IMR-90 (cell line): ENCODE results near the gene UBE3A.

Experiments used
- CEBPB ChIP-seq: IDR thresholded peaks from 2 replicates; pipeline ENCODE4 v1.6.1; 2012; ENCODE audit warnings: low read depth, low read length, improper control_type of control experiment
- MAFK ChIP-seq: IDR thresholded peaks from 2 replicates; pipeline ENCODE4 v1.6.1; 2012; ENCODE audit warnings: low read depth, low read length, improper control_type of control experiment
- MXI1 ChIP-seq: IDR thresholded peaks from 2 replicates; pipeline ENCODE4 v1.6.1; 2012; ENCODE audit warnings: low read depth, mild to moderate bottlenecking, low read length, moderate library complexity, borderline replicate concordance
- NFE2L2 ChIP-seq: fragments of 150-350 bp; IDR thresholded peaks from 2 replicates; pipeline ENCODE4 v1.6.1; 2016; ENCODE audit warnings: low read depth, mild to moderate bottlenecking, low read length
- POLR2A ChIP-seq: IDR thresholded peaks from 2 replicates; pipeline ENCODE4 v1.6.1; 2012; ENCODE audit warnings: mild to moderate bottlenecking, low read depth, low read length
- RFX5 ChIP-seq: IDR thresholded peaks from 2 replicates; pipeline ENCODE4 v1.8.0; 2012; ENCODE audit warnings: low read depth, mild to moderate bottlenecking, low read length, moderate library complexity
- TF ChIP-seq, protein P1 (sequence below): conservative IDR thresholded peaks from 2 replicates; pipeline ENCODE4 v1.5.1; 2012; ENCODE audit warnings: mild to moderate bottlenecking, low read depth, low read length, improper control_type of control experiment

DNA sequence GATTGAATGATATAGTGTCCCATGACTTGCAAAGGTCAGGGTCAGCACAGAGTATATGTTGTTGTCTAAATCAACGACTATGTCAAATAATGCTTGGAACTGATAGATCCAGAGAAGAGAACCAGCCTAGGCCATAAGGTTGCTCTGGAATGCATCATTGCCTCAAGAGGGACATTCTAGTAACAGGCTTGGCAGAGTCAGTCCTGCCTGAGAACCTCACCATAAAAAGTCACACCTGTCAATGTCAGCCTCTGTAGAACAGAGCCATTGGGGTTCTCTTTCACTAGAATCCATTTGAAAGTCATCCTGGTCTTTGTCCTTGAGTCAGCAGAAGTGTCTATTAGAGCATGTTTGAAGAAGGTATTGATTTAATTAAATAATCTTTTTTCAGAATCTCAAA is 31.4 kb upstream of the UBE3A start:
- no peak for TF ChIP-seq MAFK
- TF ChIP-seq, protein P1, sequence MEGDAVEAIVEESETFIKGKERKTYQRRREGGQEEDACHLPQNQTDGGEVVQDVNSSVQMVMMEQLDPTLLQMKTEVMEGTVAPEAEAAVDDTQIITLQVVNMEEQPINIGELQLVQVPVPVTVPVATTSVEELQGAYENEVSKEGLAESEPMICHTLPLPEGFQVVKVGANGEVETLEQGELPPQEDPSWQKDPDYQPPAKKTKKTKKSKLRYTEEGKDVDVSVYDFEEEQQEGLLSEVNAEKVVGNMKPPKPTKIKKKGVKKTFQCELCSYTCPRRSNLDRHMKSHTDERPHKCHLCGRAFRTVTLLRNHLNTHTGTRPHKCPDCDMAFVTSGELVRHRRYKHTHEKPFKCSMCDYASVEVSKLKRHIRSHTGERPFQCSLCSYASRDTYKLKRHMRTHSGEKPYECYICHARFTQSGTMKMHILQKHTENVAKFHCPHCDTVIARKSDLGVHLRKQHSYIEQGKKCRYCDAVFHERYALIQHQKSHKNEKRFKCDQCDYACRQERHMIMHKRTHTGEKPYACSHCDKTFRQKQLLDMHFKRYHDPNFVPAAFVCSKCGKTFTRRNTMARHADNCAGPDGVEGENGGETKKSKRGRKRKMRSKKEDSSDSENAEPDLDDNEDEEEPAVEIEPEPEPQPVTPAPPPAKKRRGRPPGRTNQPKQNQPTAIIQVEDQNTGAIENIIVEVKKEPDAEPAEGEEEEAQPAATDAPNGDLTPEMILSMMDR: no peak
- TF ChIP-seq CEBPB: no peak
- TF ChIP-seq RFX5: no peak
- no peak for TF ChIP-seq NFE2L2
- no peak for TF ChIP-seq POLR2A
- TF ChIP-seq MXI1: no peak
